HG03521 (cell line): ENCODE measurements around the gene CACNG1.

Experiments
- ATAC-seq: cut with Tn5 transposase; IDR thresholded peaks from one replicate; pipeline ENCODE4 v1.9.1; 2021; ENCODE audit warnings: mild to moderate bottlenecking, moderate library complexity; ENCODE audit not compliant: unreplicated experiment

CACNG1 gene, protein sequence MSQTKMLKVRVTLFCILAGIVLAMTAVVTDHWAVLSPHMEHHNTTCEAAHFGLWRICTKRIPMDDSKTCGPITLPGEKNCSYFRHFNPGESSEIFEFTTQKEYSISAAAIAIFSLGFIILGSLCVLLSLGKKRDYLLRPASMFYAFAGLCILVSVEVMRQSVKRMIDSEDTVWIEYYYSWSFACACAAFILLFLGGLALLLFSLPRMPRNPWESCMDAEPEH

DNA sequence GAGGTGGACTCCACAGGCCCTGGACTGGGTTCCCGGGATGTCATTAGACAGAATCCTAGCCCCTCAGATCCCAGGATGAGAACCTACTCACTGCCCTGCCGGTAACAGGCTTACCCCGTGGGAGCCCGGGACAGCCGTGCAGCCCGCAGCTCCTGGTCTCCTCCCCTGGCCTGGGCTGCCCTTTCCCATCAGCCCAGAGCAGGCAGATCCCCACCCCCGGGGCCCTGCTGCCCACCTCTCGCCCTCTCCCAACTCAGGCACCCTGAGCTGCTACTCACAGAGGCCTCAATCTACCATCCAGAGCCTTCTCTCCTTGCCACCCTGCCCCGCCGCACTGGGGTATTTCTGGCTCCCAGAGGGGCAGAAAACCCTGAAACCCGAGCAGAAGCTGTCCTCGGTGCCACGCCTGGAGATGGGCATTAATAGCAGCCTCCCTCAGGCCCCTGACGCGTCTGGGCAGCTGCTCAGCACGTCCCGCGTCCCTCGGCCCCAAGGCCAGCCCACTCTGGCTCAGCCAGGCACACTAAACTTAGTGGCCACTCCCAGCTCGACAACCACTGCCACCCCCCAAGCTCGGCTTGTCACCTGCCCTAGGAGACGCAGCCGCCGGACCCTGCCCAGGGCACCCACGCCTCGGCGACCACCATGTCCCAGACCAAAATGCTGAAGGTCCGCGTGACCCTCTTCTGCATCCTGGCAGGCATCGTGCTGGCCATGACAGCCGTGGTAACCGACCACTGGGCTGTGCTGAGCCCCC, at the start of gene CACNG1:
Gene CACNG1, plus strand, starts transcription at position 539 of the 757 bp plus-strand sequence. Its CDS starts 107 bp downstream, at position 646.
- no peak for ATAC-seq

DNA sequence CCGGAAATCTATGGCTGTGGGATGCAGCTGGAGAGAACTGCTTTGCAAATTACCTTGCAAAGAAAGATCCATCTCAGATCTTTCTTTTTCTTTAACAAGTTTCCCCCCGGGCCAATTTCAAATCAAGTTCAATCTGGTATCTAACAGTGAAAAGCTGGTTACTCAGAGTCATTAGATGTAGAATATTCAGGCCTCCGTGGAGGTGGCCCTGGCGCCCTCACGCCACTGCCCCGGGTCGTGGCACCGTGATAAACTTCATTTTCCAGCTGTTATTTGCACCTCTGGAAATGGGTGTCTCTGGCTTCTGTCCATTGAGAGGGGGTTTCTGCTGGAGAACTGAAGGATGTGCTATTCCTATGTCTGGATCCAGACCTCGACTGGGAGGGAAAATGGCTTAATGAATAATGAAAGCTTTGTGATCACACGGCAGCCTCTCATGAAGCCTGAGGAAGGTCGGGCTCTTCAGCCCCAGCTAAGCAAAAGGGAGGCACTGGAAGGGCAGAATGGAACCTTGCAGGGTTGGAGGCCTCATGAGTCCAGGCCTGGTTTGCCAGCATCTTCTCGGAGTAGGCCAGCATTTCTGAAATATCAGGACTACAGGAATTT, 49.3 kb upstream of the CACNG1 start:
- no peak for ATAC-seq

DNA sequence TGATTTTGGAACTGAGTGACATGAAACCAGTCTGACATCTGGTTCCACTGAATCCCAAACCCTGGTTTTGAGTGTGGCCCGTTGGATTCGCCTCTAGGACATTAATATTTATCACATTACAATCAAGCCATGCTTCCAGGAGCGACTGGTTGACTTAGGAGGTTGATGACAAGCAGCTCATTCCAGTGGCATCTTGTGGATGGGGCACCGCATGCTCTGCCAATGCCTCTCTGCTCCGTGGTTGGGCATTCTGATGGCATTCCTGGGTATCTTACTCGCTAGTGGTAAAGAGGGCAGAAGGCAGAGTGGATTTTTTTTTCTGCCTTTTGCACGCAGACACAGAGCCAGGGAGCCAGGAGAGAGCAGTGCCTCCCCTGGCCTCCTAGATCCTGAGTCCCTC, 48.4 kb upstream of the CACNG1 start:
- no peak for ATAC-seq

DNA sequence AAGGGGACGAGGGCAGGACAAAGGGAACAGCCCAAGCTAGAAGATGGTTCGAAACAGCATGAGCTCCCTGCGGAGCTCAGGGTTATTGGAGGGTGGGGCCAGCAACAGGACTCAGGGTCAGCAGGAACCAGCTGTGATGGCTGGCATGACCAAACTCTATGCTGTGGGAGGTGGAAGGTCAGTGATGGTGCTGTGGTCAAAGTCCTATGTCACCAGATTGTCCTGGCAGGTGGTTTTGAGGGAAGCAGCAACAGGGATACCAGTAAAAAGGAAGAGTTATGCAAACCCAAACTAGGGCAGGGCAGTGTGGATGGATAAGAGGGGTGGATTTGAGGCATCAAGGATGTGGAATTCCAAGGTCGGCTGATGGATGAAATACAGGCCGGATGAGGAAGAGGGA, 47.4 kb upstream of the CACNG1 start:
- ATAC-seq = no peak

DNA sequence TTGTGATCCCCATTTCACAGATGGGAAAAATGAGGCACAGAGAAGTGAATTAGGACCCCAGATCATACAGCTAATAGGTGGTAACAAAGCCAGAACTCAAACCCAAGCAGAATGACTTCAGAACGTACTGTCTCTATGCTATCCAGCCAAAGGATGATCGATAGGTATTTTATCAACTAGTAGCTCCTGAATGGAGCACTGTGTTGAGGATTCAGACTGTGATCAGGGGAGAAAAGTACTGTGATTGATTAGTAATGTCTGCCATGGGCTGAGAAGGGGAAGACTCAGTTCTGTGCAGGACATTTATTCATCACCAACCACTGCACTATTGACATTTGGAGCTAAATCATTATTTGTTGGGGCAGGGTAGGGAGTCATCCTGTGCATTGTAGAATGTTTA, 41.1 kb upstream of the CACNG1 start:
- no peak for ATAC-seq

DNA sequence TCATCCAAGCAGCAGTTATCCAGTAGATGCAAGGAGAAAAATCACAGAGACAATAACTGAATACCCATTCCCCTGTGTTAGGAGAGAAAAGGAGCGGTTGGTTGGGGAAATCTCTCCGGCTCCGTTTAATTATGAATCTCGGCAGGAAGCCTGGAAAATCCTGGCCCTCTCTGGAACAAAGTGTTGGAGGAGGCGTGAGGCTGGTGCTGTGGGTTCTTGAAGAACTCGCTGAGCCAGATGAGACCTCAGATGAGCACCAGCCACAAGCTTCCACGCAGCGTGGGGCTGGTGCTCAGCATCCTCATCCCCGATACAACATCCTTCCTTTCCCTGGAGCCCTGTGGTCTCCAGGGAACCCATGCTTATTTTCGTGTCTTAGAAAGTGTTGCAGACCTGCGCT, 40.2 kb upstream of the CACNG1 start:
- no peak for ATAC-seq

DNA sequence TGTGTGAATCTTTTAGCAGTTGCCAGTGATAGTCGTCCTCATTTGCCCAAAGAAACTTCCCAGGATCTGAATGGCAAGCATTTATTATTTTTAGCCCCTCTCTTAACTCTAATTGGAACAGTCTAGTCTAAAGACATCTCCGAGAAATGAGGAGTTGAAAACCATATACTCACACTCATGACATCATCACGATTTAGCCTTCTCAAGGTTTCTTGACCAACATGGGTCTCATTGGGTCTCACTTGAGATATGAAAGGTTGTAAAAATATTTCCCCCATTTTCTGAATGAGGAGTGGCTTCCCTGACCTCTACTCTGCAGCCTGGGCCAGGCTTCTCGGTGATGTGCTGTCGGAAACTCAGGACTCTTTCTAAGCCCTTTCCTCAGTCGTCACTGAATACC, 37.1 kb upstream of the CACNG1 start:
- no peak for ATAC-seq

DNA sequence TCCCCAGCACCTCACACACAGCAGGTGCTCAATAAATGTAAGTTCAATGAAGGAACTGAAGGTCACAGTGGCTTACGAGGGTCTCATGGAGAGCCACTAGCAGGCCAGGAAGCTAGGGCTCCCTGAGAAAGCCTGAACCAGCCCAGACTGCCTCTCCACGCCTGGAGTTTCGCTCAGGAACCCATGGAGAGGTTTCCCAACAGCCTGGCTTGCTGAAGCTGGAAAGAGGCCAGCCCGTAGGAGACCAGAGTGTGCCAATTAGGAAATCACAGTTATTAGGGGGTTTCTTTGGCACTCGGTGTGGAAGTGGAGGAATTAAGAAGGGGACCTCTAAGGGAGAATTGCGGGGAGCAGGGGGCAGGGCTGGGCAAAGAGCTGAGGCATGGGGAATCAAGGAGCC, 36.3 kb upstream of the CACNG1 start:
- no peak for ATAC-seq

DNA sequence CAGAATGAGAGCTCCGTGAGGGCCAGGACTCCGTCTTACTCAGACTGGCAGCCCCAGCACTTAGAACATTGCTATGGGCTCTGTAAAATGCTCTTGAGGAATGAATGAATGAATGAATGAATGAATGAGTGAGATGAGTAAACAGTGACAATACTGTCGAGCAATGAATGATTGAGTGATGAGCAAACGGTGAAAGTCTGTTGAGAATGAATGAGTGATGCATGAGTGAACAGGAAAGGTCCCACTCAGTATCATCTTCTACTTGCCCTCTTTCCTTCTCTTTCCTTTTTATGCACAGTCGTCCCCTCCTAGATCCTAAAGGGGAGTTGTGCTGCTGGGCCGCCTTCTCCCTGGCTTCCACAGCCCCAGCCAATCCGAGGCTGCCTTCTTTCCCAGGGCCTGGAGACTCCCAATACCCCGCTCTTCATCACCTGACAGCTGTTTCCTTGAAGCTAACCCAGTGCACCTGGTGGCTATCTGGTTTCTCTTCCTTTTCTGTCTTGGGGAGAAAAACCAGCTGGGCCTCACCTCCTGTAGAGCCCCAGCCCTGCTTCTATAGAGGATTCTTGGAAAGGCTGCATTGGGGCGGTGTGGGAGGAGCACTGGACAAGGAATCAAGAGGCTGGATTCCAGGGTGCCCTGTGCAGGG, 32.7 kb upstream of the CACNG1 start:
- ATAC-seq = no peak

DNA sequence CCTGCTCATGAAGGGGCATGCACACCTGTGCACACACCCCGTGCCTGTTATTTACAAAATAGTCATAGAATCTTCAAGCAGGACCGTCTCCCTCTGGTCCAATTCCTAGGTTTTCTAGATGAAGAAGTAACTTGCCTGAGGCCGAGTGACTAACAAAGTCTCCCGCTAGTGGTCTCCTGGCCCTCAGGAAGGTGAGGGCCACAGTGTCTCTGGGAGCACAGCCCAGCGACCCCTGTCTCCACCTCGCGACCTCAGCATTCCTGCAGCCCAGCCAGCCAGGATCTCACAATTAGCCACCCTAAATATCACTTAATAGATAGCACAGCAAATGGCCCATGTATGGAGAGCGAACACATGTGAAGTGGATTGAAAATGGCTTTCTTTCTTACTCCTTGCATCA, 30.5 kb upstream of the CACNG1 start:
- no peak for ATAC-seq

DNA sequence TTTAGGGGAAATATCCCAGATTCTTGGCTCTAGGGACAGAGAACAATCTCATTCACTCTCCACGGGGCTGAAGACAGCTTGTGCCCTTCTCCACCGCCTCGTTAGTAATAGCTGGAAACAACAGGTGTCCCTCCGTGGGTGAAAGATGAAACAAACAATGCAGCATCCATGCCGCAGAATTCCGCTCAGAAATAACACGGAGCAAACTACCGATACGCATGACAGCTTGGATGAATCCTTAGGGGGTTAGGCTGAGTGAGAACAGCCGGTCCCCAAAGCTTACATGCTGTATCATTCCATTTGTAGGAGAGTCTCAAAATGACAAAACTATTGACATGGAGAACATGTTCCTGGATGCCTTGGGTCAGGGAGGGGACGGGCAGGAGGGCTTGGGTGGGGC, 29.4 kb upstream of the CACNG1 start:
- ATAC-seq = no peak

DNA sequence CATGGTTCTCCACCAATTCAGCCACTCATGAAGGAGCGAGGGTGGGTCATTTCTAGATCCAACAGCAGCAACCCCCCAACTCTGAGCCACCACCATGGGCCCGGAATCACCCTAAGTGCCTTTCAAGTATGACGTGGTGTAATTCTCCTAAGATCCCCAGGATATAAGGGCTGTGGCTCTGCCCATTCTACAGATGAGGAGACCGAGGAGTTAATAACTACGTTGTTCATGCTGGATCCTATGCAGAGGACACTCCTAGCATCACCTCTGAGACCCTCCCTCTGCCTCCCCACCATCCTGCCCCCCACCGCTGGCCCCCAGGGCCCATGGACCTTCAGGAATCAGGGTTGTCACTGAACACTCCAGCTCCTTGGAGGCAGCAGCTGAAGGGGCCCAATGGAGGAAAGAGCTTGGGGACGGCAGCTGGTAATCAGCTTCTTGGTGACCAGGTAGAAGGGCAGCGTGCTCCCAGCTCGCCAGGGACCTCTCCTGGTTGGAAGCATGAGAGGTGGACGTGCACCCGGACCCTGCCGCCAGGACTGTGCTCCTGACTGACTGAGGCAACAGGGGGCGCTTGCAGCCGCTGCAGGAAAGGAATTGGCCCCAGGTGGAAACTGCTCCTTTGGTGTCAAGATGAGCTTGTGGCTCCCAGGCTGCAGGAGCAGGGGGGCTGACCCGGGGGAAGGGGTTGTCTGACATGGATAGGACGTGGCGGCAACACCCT, 28.2 kb upstream of the CACNG1 start:
- ATAC-seq = no peak

DNA sequence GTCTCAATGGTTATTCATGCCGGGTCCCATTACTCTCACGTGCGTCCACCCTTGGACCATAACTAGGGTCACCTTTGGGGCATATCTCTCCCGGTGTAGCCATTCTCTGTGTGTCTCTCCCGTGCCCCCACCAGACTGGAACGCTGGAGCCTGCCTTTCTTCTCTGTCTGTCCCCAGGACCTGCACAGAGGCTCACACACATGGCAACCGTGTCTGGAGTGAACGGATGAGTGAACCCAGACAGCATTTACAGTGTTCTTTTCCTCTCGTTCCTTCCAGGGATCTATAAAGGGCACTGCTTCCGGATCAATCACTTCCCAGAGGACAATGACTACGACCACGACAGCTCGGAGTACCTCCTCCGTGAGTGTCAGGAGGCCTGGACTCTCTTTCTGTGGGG, 26.4 kb upstream of the CACNG1 start:
- no peak for ATAC-seq

DNA sequence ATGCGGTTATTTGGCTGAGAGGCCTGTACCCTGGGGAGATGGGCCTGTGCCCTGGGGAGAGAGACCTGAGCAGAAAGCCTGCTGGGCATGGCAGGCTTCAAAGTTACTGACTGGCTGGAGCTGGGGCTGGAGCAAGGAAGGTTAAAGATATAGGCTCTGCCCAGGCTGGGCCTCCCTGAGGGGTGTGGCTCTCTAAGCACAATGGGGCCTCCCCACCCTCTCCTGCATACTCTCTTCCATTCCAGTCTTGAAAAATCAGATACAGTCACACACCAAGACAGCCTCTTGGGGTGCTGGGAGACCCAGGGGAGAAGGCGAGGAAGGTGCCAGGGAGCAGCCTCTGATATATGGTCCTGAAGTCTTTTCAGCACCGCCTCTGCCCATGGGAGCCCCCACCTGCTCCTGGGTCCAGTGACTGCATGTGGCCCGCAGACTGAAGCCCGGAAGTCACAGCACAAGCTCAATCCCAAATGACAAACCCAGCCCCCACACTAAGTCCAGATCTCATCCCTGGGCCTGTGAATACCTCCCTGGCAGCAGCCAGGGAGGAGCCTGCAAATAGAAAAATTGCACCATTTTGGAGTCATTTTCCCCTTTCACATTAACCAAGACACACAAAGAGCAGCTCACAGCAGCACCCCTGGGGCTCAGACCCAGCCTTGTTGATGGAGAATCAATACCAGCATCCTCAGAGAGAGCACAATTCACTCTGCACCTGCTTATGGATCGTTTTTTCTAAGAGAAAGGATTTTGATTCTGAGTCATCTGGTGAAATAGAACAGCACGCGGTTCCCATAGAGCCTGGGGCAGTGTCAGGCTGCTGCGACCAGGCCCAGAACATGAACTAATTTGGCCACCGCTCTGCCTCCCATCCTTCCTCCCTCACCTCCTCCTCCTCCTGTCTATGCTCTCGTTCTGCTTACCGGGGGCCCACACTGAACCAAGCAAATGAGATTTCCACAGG, 25.6 kb upstream of the CACNG1 start:
- no peak for ATAC-seq

DNA sequence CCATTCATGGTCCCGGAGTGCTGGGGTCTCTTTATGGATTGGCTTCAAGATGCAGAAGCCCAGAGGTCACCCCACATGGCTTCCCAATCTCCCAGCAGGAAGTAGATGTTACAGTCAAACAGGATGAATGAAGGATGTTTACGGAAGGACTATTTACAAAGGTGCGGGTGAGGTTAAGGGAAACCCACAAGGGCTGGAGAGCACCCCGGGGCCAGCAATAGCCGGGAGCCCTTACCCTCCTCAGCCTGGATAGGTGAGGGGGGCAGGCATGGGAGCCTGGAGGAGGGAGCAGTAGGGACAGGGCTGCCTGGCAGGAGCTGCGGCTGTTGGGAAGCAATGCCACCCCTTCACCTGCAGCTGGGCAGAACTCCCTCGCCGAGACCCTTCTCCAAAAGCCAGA, 24.5 kb upstream of the CACNG1 start:
- ATAC-seq = no peak

DNA sequence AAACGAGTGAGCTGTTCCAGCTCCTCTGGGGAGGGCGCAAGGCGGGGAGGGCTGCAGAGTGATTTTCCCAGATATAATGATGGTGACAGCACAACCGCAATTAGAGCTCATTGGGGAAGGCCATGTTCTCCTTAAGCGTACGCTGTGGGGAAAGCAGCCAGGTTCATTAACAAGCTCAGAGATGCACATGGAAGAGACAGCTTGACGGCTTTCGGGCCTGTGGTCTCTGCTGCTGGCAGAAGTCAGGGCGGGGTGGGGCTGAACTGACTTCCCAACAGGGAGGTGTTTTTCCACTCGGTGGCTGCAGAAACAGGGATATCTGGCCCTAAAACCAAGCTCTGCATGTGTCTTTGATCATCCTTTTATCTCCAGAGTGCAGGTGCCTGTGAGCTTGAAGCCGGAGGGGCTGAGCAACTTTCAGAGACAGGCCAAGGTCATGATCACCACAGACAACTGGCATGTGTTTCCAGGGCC, 24.0 kb upstream of the CACNG1 start:
- no peak for ATAC-seq

DNA sequence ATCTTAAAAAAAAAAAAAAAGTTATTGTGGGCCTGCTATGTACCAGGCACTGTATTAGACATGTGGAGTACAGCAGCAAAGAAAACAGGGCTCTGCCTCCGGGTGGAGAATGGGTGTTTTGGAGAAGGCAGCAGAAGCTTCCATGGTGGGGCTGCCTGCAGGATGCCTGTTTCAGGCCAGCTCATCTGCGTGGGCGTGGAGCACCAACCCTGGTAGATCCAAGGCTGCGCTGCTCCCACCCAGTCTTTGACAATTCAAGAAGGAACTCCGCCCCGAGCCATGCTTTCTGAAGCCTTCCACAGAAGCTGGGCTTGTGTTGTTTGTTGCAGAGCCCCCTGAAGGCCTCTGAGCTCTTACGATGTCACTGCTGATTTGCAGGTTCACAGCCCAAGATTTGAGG, 23.2 kb upstream of the CACNG1 start:
- no peak for ATAC-seq

DNA sequence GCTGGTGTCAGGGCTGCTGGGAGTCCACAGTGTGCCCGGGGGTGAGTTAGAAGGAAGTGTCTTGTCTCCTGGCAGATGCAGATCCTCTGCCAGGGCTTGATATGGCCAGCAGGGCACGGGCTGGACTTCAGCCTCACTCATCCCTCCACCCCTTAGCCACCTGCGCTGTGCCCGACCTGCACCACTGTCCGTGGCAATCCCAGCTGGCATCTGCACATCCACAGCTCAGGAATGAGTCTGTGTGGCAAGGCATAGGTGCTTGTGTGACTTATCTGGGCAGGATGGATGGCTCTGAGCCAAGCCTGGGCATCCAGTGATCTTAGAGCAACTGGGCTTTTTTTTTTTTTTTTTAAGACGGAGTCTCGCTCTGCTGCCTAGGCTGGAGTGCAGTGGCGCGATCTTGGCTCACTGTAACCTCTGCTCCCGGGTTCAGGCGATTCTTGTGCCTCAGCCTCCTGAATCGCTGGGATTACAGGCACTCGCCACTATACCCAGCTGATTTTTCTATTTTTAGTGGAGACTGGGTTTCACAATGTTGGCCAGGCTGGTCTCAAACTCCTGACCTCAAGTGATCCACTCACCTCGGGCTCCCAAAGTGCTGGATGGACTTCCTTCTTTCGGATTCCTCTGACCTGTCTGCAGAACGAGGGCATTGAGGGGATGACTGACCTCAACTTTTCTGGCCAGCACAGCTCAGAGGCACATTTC, 22.5 kb upstream of the CACNG1 start:
- ATAC-seq = no peak

DNA sequence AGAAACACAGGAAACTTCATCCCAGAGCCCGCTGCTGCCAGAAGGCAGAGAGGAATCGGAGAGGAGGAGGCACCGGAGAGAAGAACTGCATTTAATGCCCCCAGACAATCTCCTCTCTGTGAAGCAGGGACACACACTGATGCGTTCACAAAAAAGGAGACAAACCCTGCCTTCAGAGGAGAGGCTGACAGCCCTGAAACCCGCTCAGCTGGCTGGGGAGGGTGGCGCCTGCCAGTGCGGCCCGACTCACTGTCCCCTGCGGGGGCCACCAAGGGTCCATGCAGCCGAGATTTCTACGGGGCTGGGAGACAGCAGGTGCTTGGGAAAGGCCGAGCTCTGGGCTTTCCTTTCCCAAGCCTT, 21.9 kb upstream of the CACNG1 start:
- no peak for ATAC-seq
